MM.1S (cell line): ENCODE results near the gene CKMT2.
"Not testable (repeated sequence)": the region's sequence is repeated elsewhere in the genome, so short reads cannot be mapped to it uniquely, and the experiment has no call there.

Experiments used
- DNase-seq: peaks from one replicate; pipeline ENCODE4 v3.0.0-alpha.2; 2015
- H2AFZ ChIP-seq: fragments of 300-600 bp; sonication (generic); 2 replicates; pipeline ENCODE4 v1.6.0; 2016; ENCODE audit warnings: antibody characterized with exemption, low read length
- H3F3A ChIP-seq: fragments of 300-600 bp; sonication (generic); 2 replicates; pipeline ENCODE4 v1.6.1; 2016; ENCODE audit warnings: mild to moderate bottlenecking, antibody characterized with exemption, low read length, moderate library complexity, mixed read lengths; ENCODE audit not compliant: insufficient read depth
- H3K27ac ChIP-seq: fragments of 300-600 bp; sonication (generic); 2 replicates; pipeline ENCODE4 v1.5.1; 2016; ENCODE audit warnings: mild to moderate bottlenecking, low read length
- H3K27me3 ChIP-seq: fragments of 300-600 bp; sonication (generic); replicated peaks from 2 replicates; pipeline ENCODE4 v1.6.0; 2016; ENCODE audit warnings: low read length; ENCODE audit not compliant: insufficient read depth
- H3K36me3 ChIP-seq: fragments of 300-600 bp; sonication (generic); replicated peaks from 2 replicates; pipeline ENCODE4 v1.6.1; 2016; ENCODE audit warnings: mild to moderate bottlenecking, low read length, mixed read lengths; ENCODE audit not compliant: insufficient read depth
- H3K4me1 ChIP-seq: fragments of 300-600 bp; sonication (generic); 2 replicates; pipeline ENCODE4 v1.6.1; 2016; ENCODE audit warnings: low read length, mixed read lengths
- H3K4me2 ChIP-seq: fragments of 300-600 bp; sonication (generic); 2 replicates; pipeline ENCODE4 v1.6.0; 2016; ENCODE audit warnings: low read depth, low read length
- H3K4me3 ChIP-seq: fragments of 300-600 bp; sonication (generic); 2 replicates; pipeline ENCODE4 v1.5.1; 2016; ENCODE audit warnings: low read length, mixed read lengths
- H3K79me2 ChIP-seq: fragments of 300-600 bp; sonication (generic); 2 replicates; pipeline ENCODE4 v1.6.1; 2016; ENCODE audit warnings: mixed run types, low read length, mixed read lengths
- H3K9ac ChIP-seq: fragments of 300-600 bp; sonication (generic); 2 replicates; pipeline ENCODE4 v1.6.1; 2016; ENCODE audit warnings: low read length, mixed read lengths
- H3K9me2 ChIP-seq: fragments of 300-600 bp; sonication (generic); replicated peaks from 2 replicates; pipeline ENCODE4 v1.6.1; 2016; ENCODE audit warnings: mild to moderate bottlenecking, low read length, mixed read lengths; ENCODE audit not compliant: insufficient read depth
- H3K9me3 ChIP-seq: fragments of 300-600 bp; sonication (generic); replicated peaks from 2 replicates; pipeline ENCODE4 v1.6.1; 2016; ENCODE audit warnings: mild to moderate bottlenecking, low read length, mixed read lengths; ENCODE audit not compliant: insufficient read depth
- H4K20me1 ChIP-seq: fragments of 300-600 bp; sonication (generic); 2 replicates; pipeline ENCODE4 v1.6.1; 2016; ENCODE audit warnings: mild to moderate bottlenecking, low read length, moderate library complexity, mixed read lengths; ENCODE audit not compliant: insufficient read depth
- CTCF ChIP-seq: fragments of 300-600 bp; sonication (generic); IDR thresholded peaks from 2 replicates; pipeline ENCODE4 v1.5.1; 2016; ENCODE audit warnings: antibody characterized with exemption, low read length, mixed read lengths
- EZH2 ChIP-seq: fragments of 300-600 bp; sonication (generic); optimal IDR thresholded peaks from 2 replicates; pipeline ENCODE3; 2017; ENCODE audit warnings: low read depth, mild to moderate bottlenecking, antibody characterized with exemption, low read length, mixed read lengths
- EZH2phosphoT487 ChIP-seq: fragments of 300-600 bp; sonication (generic); IDR thresholded peaks from 2 replicates; pipeline ENCODE4 v1.6.1; 2018; ENCODE audit warnings: antibody characterized with exemption, low read length

Gene CKMT2

GRCh38 chr5:81254886-81255559, 21.9 kb downstream of the CKMT2 start:
- Histone ChIP-seq H3K9ac (no peak overlapping the region), H2AFZ (no peak overlapping the region), H3K4me2 (no peak overlapping the region), H3K27ac (no peak overlapping the region), H3K36me3 (no peaks in the 10 kb centered on the region), H3K4me3 (no peak overlapping the region), H3K9me3 (no peaks in the 10 kb centered on the region), H3F3A (no peaks in the 10 kb centered on the region), H4K20me1 (no peaks in the 10 kb centered on the region), H3K9me2 (no peaks in the 10 kb centered on the region), H3K4me1 (no peaks in the 10 kb centered on the region), H3K27me3 (no peaks in the 10 kb centered on the region), H3K79me2 (no peaks in the 10 kb centered on the region)
- TF ChIP-seq EZH2phosphoT487 (no peak), EZH2 (no peak)
- DNase-seq: no peak

- H3K36me3 ChIP-seq: no peaks in the 10 kb centered on the region
- no peaks in the 10 kb centered on the region for H3K27me3 ChIP-seq
- H3K9ac ChIP-seq: no peak overlapping the region
- no peaks in the 10 kb centered on the region for H3K4me1 ChIP-seq
- H3F3A ChIP-seq: no peaks in the 10 kb centered on the region
- H3K79me2 ChIP-seq: no peaks in the 10 kb centered on the region
- H3K9me3 ChIP-seq: no peaks in the 10 kb centered on the region
- no peaks in the 10 kb centered on the region for H4K20me1 ChIP-seq
- no peak overlapping the region for H3K4me2 ChIP-seq
- H2AFZ ChIP-seq: no peak overlapping the region
- no peak overlapping the region for H3K27ac ChIP-seq
- DNase-seq: no peak
- no peaks in the 10 kb centered on the region for H3K9me2 ChIP-seq
- TF ChIP-seq EZH2phosphoT487 (no peak), CTCF (no peak), EZH2 (no peak)
- H3K4me3 ChIP-seq: no peak overlapping the region
These were observed 23.6 kb downstream of the CKMT2 start for GRCh38 chr5:81256766-81257165.

- not testable (repeated sequence) for H3K79me2 ChIP-seq, H2AFZ ChIP-seq, H3K9me2 ChIP-seq, DNase-seq, H3F3A ChIP-seq, H4K20me1 ChIP-seq, H3K4me1 ChIP-seq, H3K36me3 ChIP-seq, H3K27ac ChIP-seq, H3K27me3 ChIP-seq, H3K9ac ChIP-seq, H3K4me2 ChIP-seq, H3K9me3 ChIP-seq, H3K4me3 ChIP-seq
These were observed 29.7 kb downstream of the CKMT2 start for GRCh38 chr5:81262796-81263195.

- H3K27me3 ChIP-seq: no peaks in the 10 kb centered on the region
- no peaks in the 10 kb centered on the region for H4K20me1 ChIP-seq
- H3K36me3 ChIP-seq: no peaks in the 10 kb centered on the region
- H3F3A ChIP-seq: no peaks in the 10 kb centered on the region
- H3K9ac ChIP-seq: no peak overlapping the region
- no peaks in the 10 kb centered on the region for H3K9me3 ChIP-seq
- H2AFZ ChIP-seq: no peak overlapping the region
- H3K27ac ChIP-seq: no peak overlapping the region
- H3K9me2 ChIP-seq: no peaks in the 10 kb centered on the region
- no peak overlapping the region for H3K4me3 ChIP-seq
- no peak overlapping the region for H3K4me2 ChIP-seq
- no peak for DNase-seq
- H3K79me2 ChIP-seq: no peaks in the 10 kb centered on the region
- TF ChIP-seq EZH2 (no peak), CTCF (no peak), EZH2phosphoT487 (no peak)
- H3K4me1 ChIP-seq: no peaks in the 10 kb centered on the region
These were observed 32.0 kb downstream of the CKMT2 start for GRCh38 chr5:81265101-81265500.
